ENCODE data around the gene GRK1.

GRCh38 chr13:113776231-113777125, 109.5 kb downstream of the GRK1 start:
- TF ChIP-seq YY1 (IDR thresholded peaks at IDR 0.05; ENCODE audit: insufficient read depth, insufficient read length) (no peak), SUZ12 (IDR thresholded peaks at IDR 0.05; ENCODE audit: extremely low read depth, insufficient read depth, insufficient read length) (no peak)
